Measurements from ENCODE around the gene FOXO3. TPM values are rescaled to one million over a fixed set of nuclear protein-coding genes. Genes with fewer than 3 reads are reported as not detected.
A peak's percentile ranks its signal among the peaks of the same experiment; 100 is the strongest.
"Not testable (repeated sequence)": the region's sequence is repeated elsewhere in the genome, so short reads cannot be mapped to it uniquely, and the experiment has no call there.

FOXO3 gene
- total and polyA plus RNA-seq, 2 experiments from 2014 or later, result 20.2 to 20.8 TPM

- H3K36me3 ChIP-seq, result no peaks in the 10 kb centered on the region
- peak overlapping the region; percentile 97 for H3K27ac ChIP-seq
- H3K9me3 ChIP-seq (ENCODE audit: low read depth), result no peaks in the 10 kb centered on the region
- peak; percentile 84 to 86 for DNase-seq (ENCODE audit: low read depth in 1 of 2, low spot score in 1 of 2)
- peaks cover 36% of the 10 kb centered on the region for H3K27me3 ChIP-seq
- peaks cover 3% of the 10 kb centered on the region for H3K4me1 ChIP-seq (ENCODE audit: low read depth)
- peak overlapping the region; percentile 77 for H3K4me3 ChIP-seq
- TF ChIP-seq CTCF (IDR thresholded peaks at IDR 0.05; ENCODE audit: low read depth, low read length), result no peak
Observed at GRCh38 chr6:108557494-108558371, 3.0 kb upstream of the FOXO3 start.

DNA sequence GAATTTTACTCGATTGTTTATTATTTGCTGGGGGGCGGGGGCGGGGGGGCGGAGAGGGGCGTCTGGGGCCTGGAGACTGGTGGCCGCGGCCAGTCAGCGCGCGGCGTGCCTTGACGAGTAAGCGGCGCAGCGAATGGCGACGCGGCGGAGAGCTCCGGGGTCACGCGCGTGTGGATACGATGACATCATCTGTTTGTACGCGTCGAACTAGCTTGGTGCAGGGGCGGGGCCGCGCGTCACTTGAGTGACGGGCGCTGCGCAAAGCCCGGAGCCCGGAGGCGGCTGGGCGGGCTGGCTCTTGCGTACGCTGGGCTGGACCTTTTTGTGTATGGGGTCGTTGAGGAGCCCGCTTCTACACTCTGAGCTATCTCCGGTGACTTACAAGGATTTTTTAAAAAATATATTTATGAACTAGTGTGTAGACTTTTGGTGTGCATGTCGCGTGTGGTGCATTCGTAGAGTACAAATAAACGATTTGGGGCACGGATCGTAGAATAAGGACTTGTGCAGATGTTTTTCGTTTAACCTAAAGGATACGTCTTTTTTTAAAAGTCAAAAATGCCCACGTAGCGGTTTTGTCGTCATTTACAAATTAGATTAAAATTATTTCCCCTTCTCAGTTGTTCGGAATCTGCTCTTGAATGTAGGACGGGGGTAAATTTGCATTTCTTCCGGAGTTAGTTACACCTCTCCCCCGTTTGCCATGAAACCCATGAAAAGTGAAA lies 2.2 kb upstream of the FOXO3 start:
- Histone ChIP-seq H3K36me3 (no peaks in the 10 kb centered on the region), H3K9me3 (ENCODE audit: low read depth) (no peaks in the 10 kb centered on the region), H3K4me1 (ENCODE audit: low read depth) (peaks cover 8% of the 10 kb centered on the region), H3K27ac (peak overlapping the region; percentile 97), H3K27me3 (peaks cover 28% of the 10 kb centered on the region), H3K4me3 (peak overlapping the region; percentile 77)
- TF ChIP-seq CTCF (IDR thresholded peaks at IDR 0.05; ENCODE audit: low read depth, low read length), result no peak
- DNase-seq (ENCODE audit: low read depth in 1 of 2, low spot score in 1 of 2), result peak; percentile 100

GRCh38 chr6:108559097-108559883 lies 1.4 kb upstream of the FOXO3 start:
- Histone ChIP-seq H3K27me3 (peaks cover 28% of the 10 kb centered on the region), H3K27ac (peak overlapping the region; percentile 85), H3K9me3 (ENCODE audit: low read depth) (no peaks in the 10 kb centered on the region), H3K4me3 (peak overlapping the region; percentile 77), H3K36me3 (no peaks in the 10 kb centered on the region), H3K4me1 (ENCODE audit: low read depth) (peaks cover 8% of the 10 kb centered on the region)
- TF ChIP-seq CTCF (IDR thresholded peaks at IDR 0.05; ENCODE audit: low read depth, low read length), result no peak
- peak; percentile 90 to 93 for DNase-seq (ENCODE audit: low read depth in 1 of 2, low spot score in 1 of 2)

DNA sequence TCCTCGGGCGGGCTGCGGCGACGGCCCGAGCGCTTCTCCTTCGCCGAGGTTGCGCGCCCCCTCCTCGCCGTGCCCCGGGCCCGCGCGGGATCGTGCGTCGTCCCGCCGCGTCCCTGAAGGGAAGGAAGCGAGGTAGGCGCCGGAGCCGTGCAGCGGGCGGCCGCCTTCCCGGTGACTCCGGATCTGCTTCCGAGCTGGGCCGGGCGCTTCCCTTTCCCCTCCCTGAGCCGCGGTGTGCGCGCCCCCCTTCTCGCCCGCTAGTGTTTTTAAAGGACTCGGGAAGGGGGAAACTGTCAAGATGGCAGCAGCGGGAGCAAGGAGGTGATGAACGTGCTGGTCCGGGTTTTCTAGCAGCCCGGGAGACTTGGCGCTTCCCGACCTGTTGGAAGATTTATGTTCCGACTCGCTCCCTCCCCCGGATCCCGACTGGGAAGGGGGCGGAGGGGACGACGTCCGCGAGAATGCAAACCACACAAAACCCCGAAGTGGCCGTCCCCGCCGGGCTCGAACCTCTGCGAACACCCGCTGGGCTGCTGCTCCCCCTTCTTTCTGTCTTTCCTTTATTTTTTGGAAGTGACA lies 744 bp upstream of the FOXO3 start:
- peak; percentile 72 to 74 for DNase-seq (ENCODE audit: low read depth in 1 of 2, low spot score in 1 of 2)
- H3K27ac ChIP-seq, result peak overlapping the region; percentile 85
- H3K36me3 ChIP-seq, result no peaks in the 10 kb centered on the region
- H3K4me3 ChIP-seq, result peak overlapping the region; percentile 77
- peaks cover 28% of the 10 kb centered on the region for H3K27me3 ChIP-seq
- no peaks in the 10 kb centered on the region for H3K9me3 ChIP-seq (ENCODE audit: low read depth)
- H3K4me1 ChIP-seq (ENCODE audit: low read depth), result peaks cover 11% of the 10 kb centered on the region
- TF ChIP-seq CTCF (IDR thresholded peaks at IDR 0.05; ENCODE audit: low read depth, low read length), result no peak

GRCh38 chr6:108561309-108561647 lies 561 bp downstream of the FOXO3 start:
- H3K27ac ChIP-seq; DNase-seq (ENCODE audit: low read depth in 1 of 2, low spot score in 1 of 2); H3K36me3 ChIP-seq; H3K9me3 ChIP-seq (ENCODE audit: low read depth): not testable (repeated sequence)
- peak overlapping the region; percentile 77 for H3K4me3 ChIP-seq
- H3K4me1 ChIP-seq (ENCODE audit: low read depth), result peaks cover 20% of the 10 kb centered on the region
- peaks cover 23% of the 10 kb centered on the region for H3K27me3 ChIP-seq

Data from cardiac muscle cell (in vitro differentiated cells and primary cell).